Panc1 (cell line): Measurements from ENCODE around the gene PTGER4.

Experiments used
- CTCF ChIP-seq: fragments of 450-650 bp; IDR thresholded peaks from 2 replicates; pipeline ENCODE4 v1.5.1; 2017; ENCODE audit warnings: mild to moderate bottlenecking
- POLR2AphosphoS5 ChIP-seq: IDR thresholded peaks from 2 replicates; pipeline ENCODE4 v1.6.1; 2012; ENCODE audit warnings: mild to moderate bottlenecking, low read depth, low read length, moderate library complexity

DNA sequence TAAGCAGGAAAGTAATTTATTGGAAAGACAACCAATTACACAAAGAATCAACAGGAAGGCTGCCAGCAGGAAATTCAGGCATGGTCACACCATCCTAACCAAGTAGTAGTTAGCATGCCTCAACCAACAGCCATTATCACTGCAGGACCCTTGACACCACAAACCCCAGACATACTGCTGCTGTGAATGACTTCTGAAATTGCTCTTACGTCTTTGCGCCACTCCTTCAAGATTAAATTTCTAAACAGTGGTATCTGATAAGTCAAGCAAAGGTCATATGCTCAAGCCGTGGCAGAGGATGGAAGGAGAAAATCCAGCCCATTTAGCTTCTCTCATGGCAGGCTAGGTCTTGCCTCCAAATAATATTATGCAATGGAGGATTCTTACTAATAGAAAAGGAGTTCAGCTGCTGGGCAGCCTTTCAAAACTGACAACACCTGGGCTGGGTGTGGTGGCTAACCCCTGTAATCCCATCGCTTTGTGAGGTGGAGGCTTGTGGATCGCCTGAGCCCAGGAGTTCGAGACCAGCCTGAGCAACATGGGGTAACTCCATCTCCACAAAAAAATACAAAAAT, 5.0 kb upstream of the PTGER4 start:
- TF ChIP-seq POLR2AphosphoS5 (no peak), CTCF (no peak)
